H9 (cell line): ENCODE results near the gene C1QTNF2. TPM values are rescaled to one million over a fixed set of nuclear protein-coding genes. Genes with fewer than 3 reads are reported as not detected.

Experiments
- DNase-seq: peaks from one replicate; pipeline ENCODE4 v3.0.0-alpha.2; 2017
- H2AFZ ChIP-seq: one replicate; pipeline ENCODE4 v1.6.1; 2013; ENCODE audit warnings: mild to moderate bottlenecking, low read length, control low read depth, moderate library complexity
- H2AK5ac ChIP-seq: 2 replicates; pipeline ENCODE4 v1.6.1; 2013; ENCODE audit warnings: low read length, control low read depth, mixed read lengths; ENCODE audit not compliant: insufficient read length
- H2BK120ac ChIP-seq: one replicate; pipeline ENCODE4 v1.6.1; 2013; ENCODE audit warnings: low read depth, mild to moderate bottlenecking, low read length, control low read depth, inconsistent platforms; ENCODE audit not compliant: poor library complexity, severe bottlenecking
- H2BK12ac ChIP-seq: 2 replicates; pipeline ENCODE4 v1.6.1; 2013; ENCODE audit warnings: low read length, control low read depth, mixed read lengths, low read depth; ENCODE audit not compliant: insufficient read length
- H2BK15ac ChIP-seq: 2 replicates; pipeline ENCODE4 v1.6.1; 2013; ENCODE audit warnings: low read depth, low read length, control low read depth
- H2BK20ac ChIP-seq: one replicate; pipeline ENCODE4 v1.6.1; 2013; ENCODE audit warnings: low read depth, mild to moderate bottlenecking, low read length, control low read depth, inconsistent platforms; ENCODE audit not compliant: poor library complexity, severe bottlenecking
- H2BK5ac ChIP-seq: 2 replicates; pipeline ENCODE4 v1.6.1; 2013; ENCODE audit warnings: low read length, control low read depth, mixed read lengths; ENCODE audit not compliant: insufficient read length
- H3K14ac ChIP-seq: 2 replicates; pipeline ENCODE4 v1.6.1; 2013; ENCODE audit warnings: low read length, control low read depth; ENCODE audit not compliant: insufficient read depth
- H3K18ac ChIP-seq: 2 replicates; pipeline ENCODE4 v1.6.1; 2013; ENCODE audit warnings: low read depth, mild to moderate bottlenecking, mixed read lengths, low read length, control low read depth; ENCODE audit not compliant: insufficient read length
- H3K23ac ChIP-seq: 2 replicates; pipeline ENCODE4 v1.6.1; 2013; ENCODE audit warnings: low read length, control low read depth, mixed read lengths, low read depth; ENCODE audit not compliant: insufficient read length
- H3K23me2 ChIP-seq: 2 replicates; pipeline ENCODE4 v1.6.1; 2013; ENCODE audit warnings: low read depth, mild to moderate bottlenecking, mixed read lengths, low read length, control low read depth; ENCODE audit not compliant: insufficient read length, poor library complexity, severe bottlenecking
- H3K27ac ChIP-seq: 2 replicates; pipeline ENCODE4 v1.5.1; 2013; ENCODE audit warnings: low read length, control low read depth, mixed read lengths, low read depth; ENCODE audit not compliant: insufficient read length
- H3K27me3 ChIP-seq: 2 replicates; pipeline ENCODE4 v1.6.1; 2013; ENCODE audit warnings: low read length, control low read depth, inconsistent platforms; ENCODE audit not compliant: insufficient read depth
- H3K4ac ChIP-seq: 2 replicates; pipeline ENCODE4 v1.6.1; 2013; ENCODE audit warnings: low read depth, mild to moderate bottlenecking, control low read depth, inconsistent platforms, low read length, moderate library complexity
- H3K4me1 ChIP-seq: 2 replicates; pipeline ENCODE4 v1.6.1; 2013; ENCODE audit warnings: low read length, control low read depth, inconsistent platforms; ENCODE audit not compliant: insufficient read depth
- H3K4me2 ChIP-seq: 2 replicates; pipeline ENCODE4 v1.6.1; 2013; ENCODE audit warnings: low read length, control low read depth, mixed read lengths; ENCODE audit not compliant: insufficient read length, insufficient read depth
- H3K56ac ChIP-seq: 2 replicates; pipeline ENCODE4 v1.6.1; 2013; ENCODE audit warnings: low read depth, mild to moderate bottlenecking, mixed read lengths, low read length, control low read depth; ENCODE audit not compliant: insufficient read length
- H3K79me1 ChIP-seq: 2 replicates; pipeline ENCODE4 v1.6.1; 2013; ENCODE audit warnings: low read depth, mild to moderate bottlenecking, moderate library complexity, low read length, control low read depth, inconsistent platforms; ENCODE audit not compliant: insufficient read depth, poor library complexity, severe bottlenecking
- H3K79me2 ChIP-seq: 2 replicates; pipeline ENCODE4 v1.6.1; 2013; ENCODE audit warnings: low read length, control low read depth, inconsistent platforms; ENCODE audit not compliant: insufficient read depth
- H3K9ac ChIP-seq: 2 replicates; pipeline ENCODE4 v1.6.1; 2013; ENCODE audit warnings: low read length, control low read depth, mixed read lengths; ENCODE audit not compliant: insufficient read length; ENCODE audit errors: extremely low read depth
- H3K9me3 ChIP-seq: one replicate; pipeline ENCODE4 v1.6.1; 2013; ENCODE audit warnings: low read depth, low read length, inconsistent platforms; ENCODE audit not compliant: control insufficient read depth
- H3T11ph ChIP-seq: one replicate; pipeline ENCODE4 v1.6.1; 2013; ENCODE audit warnings: mild to moderate bottlenecking, low read length, control low read depth, inconsistent platforms
- H4K20me1 ChIP-seq: one replicate; pipeline ENCODE4 v1.6.1; 2013; ENCODE audit not compliant: control insufficient read depth, insufficient read length, insufficient read depth
- H4K5ac ChIP-seq: 2 replicates; pipeline ENCODE4 v1.6.1; 2013; ENCODE audit warnings: low read depth, mild to moderate bottlenecking, mixed read lengths, low read length, control low read depth; ENCODE audit not compliant: insufficient read length
- H4K8ac ChIP-seq: replicated peaks from 2 replicates; pipeline ENCODE4 v1.6.1; 2013; ENCODE audit warnings: low read length, control low read depth, mixed read lengths, low read depth; ENCODE audit not compliant: insufficient read length
- H4K91ac ChIP-seq: 2 replicates; pipeline ENCODE4 v1.6.1; 2013; ENCODE audit warnings: low read depth, mild to moderate bottlenecking, moderate library complexity, mixed read lengths, low read length, control low read depth; ENCODE audit not compliant: insufficient read length
- H3K27ac Mint-ChIP-seq, 3 experiments: 2 replicates in 2 of 3; 3 replicates in 1 of 3; pipeline ENCODE4 v1.8.0; 2020 to 2021; ENCODE audit warnings: mixed read lengths in 3 of 3, mild to moderate bottlenecking in 1 of 3, moderate library complexity in 1 of 3
- H3K27me3 Mint-ChIP-seq: 2 replicates; pipeline ENCODE4 v1.8.0; 2021; ENCODE audit warnings: low read depth, mild to moderate bottlenecking, moderate library complexity, mixed read lengths
- H3K36me3 Mint-ChIP-seq, 3 experiments: 2 replicates in 2 of 3; 3 replicates in 1 of 3; pipeline ENCODE4 v1.8.0; 2020 to 2021; ENCODE audit warnings: low read depth in 3 of 3, mixed read lengths in 3 of 3; ENCODE audit not compliant: insufficient read depth in 1 of 3
- H3K4me1 Mint-ChIP-seq, 2 experiments: 2 replicates each; pipeline ENCODE4 v1.8.0; 2020; ENCODE audit warnings: mixed read lengths in 2 of 2
- H3K4me3 Mint-ChIP-seq, 2 experiments: 2 replicates in 1 of 2; 3 replicates in 1 of 2; pipeline ENCODE4 v1.8.0; 2020 to 2021; ENCODE audit warnings: mild to moderate bottlenecking in 2 of 2, mixed read lengths in 2 of 2, moderate library complexity in 1 of 2
- H3K9me3 Mint-ChIP-seq, 2 experiments: 2 replicates in 1 of 2; 3 replicates in 1 of 2; pipeline ENCODE4 v1.8.0; 2020; ENCODE audit warnings: mild to moderate bottlenecking in 2 of 2, mixed read lengths in 2 of 2, moderate library complexity in 1 of 2
- WGBS: extraction: QIAGEN DNeasy Blood & Tissue Kit; methylation state at CpG from one replicate; pipeline ENCODE4 v1.1.7; 2013; ENCODE audit warnings: missing lambda C conversion rate, low lambda C conversion rate, mixed read lengths; ENCODE audit not compliant: insufficient read length; ENCODE audit errors: extremely low coverage; 5-methylcytosine and 5-hydroxymethylcytosine counted together
- total RNA-seq: library from RNA; stranded (reverse); gene quantifications from 2 replicates; pipeline ENCODE4 v1.2.1, GENCODE V29; 2021
- TF ChIP-seq, protein P1 (sequence below): fragments of 200-600 bp; sonication (generic); conservative IDR thresholded peaks from 3 replicates; pipeline ENCODE4 v1.8.0; 2021; ENCODE audit warnings: antibody characterized with exemption, mild to moderate bottlenecking

C1QTNF2 gene
- total RNA-seq, 1 experiment from 2014 or later = 0.59 TPM

DNA sequence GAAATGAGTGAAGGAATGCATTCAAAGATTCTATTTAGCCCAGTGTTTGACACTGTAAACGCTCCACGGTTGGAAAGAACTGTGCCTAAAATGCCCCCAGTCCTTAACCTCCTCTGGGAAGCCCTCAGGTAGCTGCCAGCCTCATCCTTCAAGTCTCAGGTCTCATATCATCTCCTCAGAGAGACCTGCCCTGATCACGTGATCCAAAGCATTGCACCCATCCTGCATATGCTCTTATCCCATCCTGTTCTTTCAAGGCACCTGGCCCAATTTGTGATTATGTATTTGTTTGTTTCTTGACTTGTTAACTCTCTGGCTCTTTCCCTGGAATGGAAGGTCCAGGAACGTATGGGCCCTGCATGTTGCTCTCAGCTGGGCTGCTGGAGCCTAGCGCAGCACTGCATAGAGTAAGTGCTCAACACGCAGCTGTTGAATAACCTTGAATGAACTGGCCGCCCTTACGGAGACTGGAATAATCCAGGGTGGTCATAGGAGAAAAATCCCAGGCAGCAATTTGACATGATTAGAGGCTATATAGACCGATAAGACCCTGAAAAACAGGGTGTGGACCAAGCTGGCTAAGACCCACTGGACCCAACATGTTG is 8.7 kb downstream of the C1QTNF2 start:
- no peak overlapping the region for H2BK5ac ChIP-seq
- 0 out of 2 replicates have a peak, but pooled peaks cover 2% of the 10 kb centered on the region for H3K4me1 ChIP-seq
- H2BK12ac ChIP-seq = no peak overlapping the region
- no peak overlapping the region for H3K14ac ChIP-seq
- no peak overlapping the region for H4K91ac ChIP-seq
- H3K4me3 Mint-ChIP-seq = no peak overlapping the region
- no peaks in the 10 kb centered on the region for H3K27me3 ChIP-seq
- no peak overlapping the region for H3K23ac ChIP-seq
- no peak overlapping the region for H3K56ac ChIP-seq
- H2AFZ ChIP-seq = no peak overlapping the region
- H2BK20ac ChIP-seq = no peak overlapping the region
- no peaks in the 10 kb centered on the region for H3K79me2 ChIP-seq
- WGBS = no CpG with 5 or more reads among the region's 9 CpGs
- no peak overlapping the region for H2AK5ac ChIP-seq
- no peak overlapping the region for H3K4ac ChIP-seq
- no peak overlapping the region for H2BK15ac ChIP-seq
- H3K9me3 ChIP-seq = no peaks in the 10 kb centered on the region
- no peak overlapping the region for H3K4me2 ChIP-seq
- H2BK120ac ChIP-seq = no peak overlapping the region
- H4K8ac ChIP-seq = no peak overlapping the region
- no peaks in the 10 kb centered on the region for H3K23me2 ChIP-seq
- no peaks in the 10 kb centered on the region for H3K79me1 ChIP-seq
- no peaks in the 10 kb centered on the region for H3K36me3 Mint-ChIP-seq
- no peak overlapping the region for H3K18ac ChIP-seq
- peaks cover 9 to 23% of the 10 kb centered on the region in 2 experiments for H3K4me1 Mint-ChIP-seq
- H3K27ac Mint-ChIP-seq = no peak overlapping the region
- no peak overlapping the region for H4K5ac ChIP-seq
- peaks cover 3% of the 10 kb centered on the region for H3K27me3 Mint-ChIP-seq
- H4K20me1 ChIP-seq = no peaks in the 10 kb centered on the region
- TF ChIP-seq, protein P1, sequence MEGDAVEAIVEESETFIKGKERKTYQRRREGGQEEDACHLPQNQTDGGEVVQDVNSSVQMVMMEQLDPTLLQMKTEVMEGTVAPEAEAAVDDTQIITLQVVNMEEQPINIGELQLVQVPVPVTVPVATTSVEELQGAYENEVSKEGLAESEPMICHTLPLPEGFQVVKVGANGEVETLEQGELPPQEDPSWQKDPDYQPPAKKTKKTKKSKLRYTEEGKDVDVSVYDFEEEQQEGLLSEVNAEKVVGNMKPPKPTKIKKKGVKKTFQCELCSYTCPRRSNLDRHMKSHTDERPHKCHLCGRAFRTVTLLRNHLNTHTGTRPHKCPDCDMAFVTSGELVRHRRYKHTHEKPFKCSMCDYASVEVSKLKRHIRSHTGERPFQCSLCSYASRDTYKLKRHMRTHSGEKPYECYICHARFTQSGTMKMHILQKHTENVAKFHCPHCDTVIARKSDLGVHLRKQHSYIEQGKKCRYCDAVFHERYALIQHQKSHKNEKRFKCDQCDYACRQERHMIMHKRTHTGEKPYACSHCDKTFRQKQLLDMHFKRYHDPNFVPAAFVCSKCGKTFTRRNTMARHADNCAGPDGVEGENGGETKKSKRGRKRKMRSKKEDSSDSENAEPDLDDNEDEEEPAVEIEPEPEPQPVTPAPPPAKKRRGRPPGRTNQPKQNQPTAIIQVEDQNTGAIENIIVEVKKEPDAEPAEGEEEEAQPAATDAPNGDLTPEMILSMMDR = no peak
- no peak overlapping the region for H3K9ac ChIP-seq
- H3K27ac ChIP-seq = no peak overlapping the region
- H3K9me3 Mint-ChIP-seq = no peaks in the 10 kb centered on the region
- peak; percentile 6 for DNase-seq
- H3T11ph ChIP-seq = no peak overlapping the region
